HepG2 (cell line): ENCODE results near the gene ZC3H18. TPM values are rescaled to one million over a fixed set of nuclear protein-coding genes. Genes with fewer than 3 reads are reported as not detected.

Source experiments
- ATAC-seq: fragments of 200-7000 bp; cut with Tn5 transposase; 3 replicates; pipeline ENCODE4 v1.9.1; 2020; ENCODE audit warnings: mild to moderate bottlenecking, moderate library complexity
- BruUV-seq: library from RNA; stranded (reverse); fragments of 400-500 nt; replicated peaks from 2 replicates; lab custom pipeline; 2021; lab: Mats Ljungman, UMichigan
- CTCF ChIA-PET: fragments of 300-600 bp; formaldehyde crosslinking; extraction: SDS; loops from one replicate; lab custom pipeline; 2021; ENCODE audit warnings: low total read pairs, inconsistent platforms, low intra/inter-chr PET ratio; lab: Yijun Ruan, JAX
- POLR2A ChIA-PET: fragments of 350-600 bp; sonication (Branson Sonifier 250); formaldehyde crosslinking; loops from one replicate; lab custom pipeline; 2020; ENCODE audit warnings: antibody characterized with exemption, inconsistent platforms; lab: Yijun Ruan, JAX
- DNase-seq: peaks from one replicate; pipeline ENCODE4 v3.0.0-alpha.2; 2015; ENCODE audit warnings: low spot score
- FAIRE-seq: peaks from 3 replicates; lab custom pipeline; 2011; peaks lifted over from hg19 to GRCh38; lab: Jason Lieb, UNC
- H2AFZ ChIP-seq: one replicate; pipeline ENCODE4 v1.6.1; 2011; ENCODE audit warnings: low read length, inconsistent platforms
- H3K27ac ChIP-seq: fragments of 300-600 bp; 3 replicates; pipeline ENCODE4 v1.8.0; 2011; ENCODE audit warnings: mixed run types, mild to moderate bottlenecking, mixed read lengths, low read length, inconsistent platforms; ENCODE audit not compliant: insufficient read depth; ENCODE audit errors: extremely low read length
- H3K27me3 ChIP-seq, 2 experiments: fragments of 200-600 bp in 1 of 2; 2 replicates in 1 of 2; 3 replicates in 1 of 2; pipeline versions ENCODE4 v1.6.0 to v1.8.0; 2011; ENCODE audit warnings: low read length in 2 of 2, mild to moderate bottlenecking in 2 of 2, moderate library complexity in 2 of 2, inconsistent platforms in 1 of 2; ENCODE audit not compliant: insufficient read depth in 2 of 2, control insufficient read depth in 1 of 2
- H3K36me3 ChIP-seq, 2 experiments: fragments of 200-600 bp in 1 of 2; replicated peaks in 1 of 2; 2 replicates in 1 of 2; 3 replicates in 1 of 2; pipeline versions ENCODE4 v1.5.1 to v1.8.0; 2011; ENCODE audit warnings: low read length in 2 of 2, inconsistent platforms in 1 of 2; ENCODE audit not compliant: insufficient read depth in 2 of 2, control insufficient read depth in 1 of 2
- H3K4me1 ChIP-seq: 2 replicates; pipeline ENCODE4 v1.5.1; 2012; ENCODE audit warnings: low read length, inconsistent platforms; ENCODE audit not compliant: insufficient read depth
- H3K4me2 ChIP-seq: 2 replicates; pipeline ENCODE4 v1.6.0; 2011; ENCODE audit warnings: low read depth, low read length, inconsistent platforms
- H3K4me3 ChIP-seq, 3 experiments: fragments of 200-600 bp in 1 of 3; sonication (generic), shearing (Covaris generic) in 1 of 3; replicated peaks in 1 of 3; 2 replicates each; pipeline ENCODE4 v1.5.1; 2011 to 2016; ENCODE audit warnings: low read length in 3 of 3, inconsistent platforms in 2 of 3, low read depth in 2 of 3, mild to moderate bottlenecking in 2 of 3, control low read depth in 1 of 3, mixed read lengths in 1 of 3; ENCODE audit not compliant: insufficient read depth in 1 of 3
- H3K79me2 ChIP-seq: one replicate; pipeline ENCODE4 v1.6.1; 2011; ENCODE audit warnings: low read length, inconsistent platforms; ENCODE audit not compliant: insufficient read depth
- H3K9ac ChIP-seq: 2 replicates; pipeline ENCODE4 v1.6.0; 2011; ENCODE audit warnings: mild to moderate bottlenecking, low read depth, low read length, inconsistent platforms; ENCODE audit not compliant: insufficient read depth
- H3K9me3 ChIP-seq: 2 replicates; pipeline ENCODE4 v1.5.1; 2012; ENCODE audit warnings: mild to moderate bottlenecking, low read length
- H4K20me1 ChIP-seq: 2 replicates; pipeline ENCODE4 v1.6.0; 2011; ENCODE audit warnings: inconsistent platforms, mild to moderate bottlenecking, low read length, moderate library complexity; ENCODE audit not compliant: insufficient read depth
- CBX5 ChIP-seq: sonication (generic); formaldehyde crosslinking; IDR thresholded peaks from 2 replicates; pipeline ENCODE4 v1.4.0; 2020; ENCODE audit warnings: missing genetic modification reagents, borderline replicate concordance
- CEBPB ChIP-seq: IDR thresholded peaks from 2 replicates; pipeline ENCODE4 v1.6.1; 2011; ENCODE audit warnings: low read depth, low read length, improper control_type of control experiment, borderline replicate concordance
- NCOA5 ChIP-seq: sonication (generic); formaldehyde crosslinking; IDR thresholded peaks from 2 replicates; pipeline ENCODE4 v1.4.0; 2020; ENCODE audit warnings: missing genetic modification reagents
- RFX1 ChIP-seq: fragments of 450-650 bp; IDR thresholded peaks from 2 replicates; pipeline ENCODE4 v1.6.1; 2017
- TARDBP ChIP-seq: sonication (generic); formaldehyde crosslinking; IDR thresholded peaks from 2 replicates; pipeline ENCODE4 v1.8.0; 2022; ENCODE audit warnings: mild to moderate bottlenecking, missing genetic modification reagents
- ZKSCAN8 ChIP-seq: IDR thresholded peaks from 2 replicates; pipeline ENCODE4 v1.6.1; 2016; ENCODE audit warnings: borderline replicate concordance, missing genetic modification reagents, missing compliant biosample characterization
- ZNF253 ChIP-seq: sonication (generic); formaldehyde crosslinking; IDR thresholded peaks from 2 replicates; pipeline ENCODE4 v1.8.0; 2022; ENCODE audit warnings: mild to moderate bottlenecking, missing genetic modification reagents, borderline replicate concordance
- ZNF670 ChIP-seq: sonication (generic); formaldehyde crosslinking; IDR thresholded peaks from 2 replicates; pipeline ENCODE4 v1.8.0; 2022; ENCODE audit warnings: mild to moderate bottlenecking, missing genetic modification reagents, borderline replicate concordance
- ZXDC ChIP-seq: sonication (generic); formaldehyde crosslinking; IDR thresholded peaks from 2 replicates; pipeline ENCODE4 v1.5.0; 2020; ENCODE audit warnings: mild to moderate bottlenecking, missing genetic modification reagents
- WGBS: methylation state at CpG from one replicate; pipeline ENCODE4 v1.1.6; 2017; ENCODE audit warnings: low lambda C conversion rate; 5-methylcytosine and 5-hydroxymethylcytosine counted together
- in situ Hi-C: cut with HindIII; loops from 2 replicates; pipeline ENCODE4 v1.10.0; 2017; ENCODE audit warnings: low pct_unique_long_range_greater_than_20kb; ENCODE audit not compliant: extremely low pct_ligation_motif_present
- intact Hi-C: fragments of 100-400 bp; cut with micrococcal nuclease; formaldehyde crosslinking; loops from one replicate; pipeline ENCODE4 v1.10.0; 2022; ENCODE audit not compliant: unreplicated experiment
- polyA plus RNA-seq, 8 experiments: library from polyadenylated mRNA; depleted of rRNA in 3 of 8; stranded (reverse) in 7 of 8; unstranded in 1 of 8; fragments of >200 nt; fragmentation: Illumina TruSeq in 4 of 8; extraction: Trizol in 4 of 8; gene quantifications; 2 replicates each; pipeline versions ENCODE4 v1.2.1 to v1.2.3, GENCODE V29; 2011 to 2016; ENCODE audit warnings: low read depth in 4 of 8, missing spikeins in 1 of 8, mixed read lengths in 1 of 8; ENCODE audit not compliant: insufficient read depth in 1 of 8
- total RNA-seq, 5 experiments: library from RNA; depleted of rRNA; stranded (reverse); fragments of >200 nt; fragmentation: Illumina TruSeq; extraction: Trizol; gene quantifications; 2 replicates each; pipeline ENCODE4 v1.2.3, GENCODE V29; 2016; ENCODE audit warnings: low read depth in 1 of 5
- TF ChIP-seq, protein P1 (sequence below): sonication (generic); formaldehyde crosslinking; conservative IDR thresholded peaks from 2 replicates; pipeline ENCODE4 v1.4.0; 2020; ENCODE audit warnings: mild to moderate bottlenecking, missing genetic modification reagents, moderate library complexity

Gene ZC3H18
- total and polyA plus RNA-seq, 2 of the 13 experiments (the other 11 are each of a cell fraction or from before 2014, with no cell fraction given), result 11.2 to 27.4 TPM

GRCh38 chr16:88566158-88566557 lies 4.0 kb upstream of the ZC3H18 start:
- ChIA-PET CTCF (no interaction called here), POLR2A (no interaction called here)
- TF ChIP-seq RFX1 (peak; percentile 17; the same call in 1 of the 2 replicates), CBX5 (no peak)
- no TSS peak for BruUV-seq
- Histone ChIP-seq H3K4me3 (no peak overlapping the region), H2AFZ (no peak overlapping the region), H4K20me1 (peaks cover 6% of the 10 kb centered on the region), H3K79me2 (peaks cover 11% of the 10 kb centered on the region), H3K4me2 (no peak overlapping the region), H3K9me3 (no peaks in the 10 kb centered on the region), H3K27ac (no peak overlapping the region), H3K36me3 (no peaks in the 10 kb centered on the region), H3K27me3 (peaks cover 0 to 7% of the 10 kb centered on the region in 2 experiments; a peak in 2 of 5 replicates), H3K9ac (no peak overlapping the region), H3K4me1 (peaks cover 18% of the 10 kb centered on the region)
- in situ Hi-C loops (no loop called here), intact Hi-C loops (no loop called here)
- 51% methylated on average over 6 of the region's 6 CpGs for WGBS
- ATAC-seq (no peak), FAIRE-seq (no peak), DNase-seq (no peak)

DNA sequence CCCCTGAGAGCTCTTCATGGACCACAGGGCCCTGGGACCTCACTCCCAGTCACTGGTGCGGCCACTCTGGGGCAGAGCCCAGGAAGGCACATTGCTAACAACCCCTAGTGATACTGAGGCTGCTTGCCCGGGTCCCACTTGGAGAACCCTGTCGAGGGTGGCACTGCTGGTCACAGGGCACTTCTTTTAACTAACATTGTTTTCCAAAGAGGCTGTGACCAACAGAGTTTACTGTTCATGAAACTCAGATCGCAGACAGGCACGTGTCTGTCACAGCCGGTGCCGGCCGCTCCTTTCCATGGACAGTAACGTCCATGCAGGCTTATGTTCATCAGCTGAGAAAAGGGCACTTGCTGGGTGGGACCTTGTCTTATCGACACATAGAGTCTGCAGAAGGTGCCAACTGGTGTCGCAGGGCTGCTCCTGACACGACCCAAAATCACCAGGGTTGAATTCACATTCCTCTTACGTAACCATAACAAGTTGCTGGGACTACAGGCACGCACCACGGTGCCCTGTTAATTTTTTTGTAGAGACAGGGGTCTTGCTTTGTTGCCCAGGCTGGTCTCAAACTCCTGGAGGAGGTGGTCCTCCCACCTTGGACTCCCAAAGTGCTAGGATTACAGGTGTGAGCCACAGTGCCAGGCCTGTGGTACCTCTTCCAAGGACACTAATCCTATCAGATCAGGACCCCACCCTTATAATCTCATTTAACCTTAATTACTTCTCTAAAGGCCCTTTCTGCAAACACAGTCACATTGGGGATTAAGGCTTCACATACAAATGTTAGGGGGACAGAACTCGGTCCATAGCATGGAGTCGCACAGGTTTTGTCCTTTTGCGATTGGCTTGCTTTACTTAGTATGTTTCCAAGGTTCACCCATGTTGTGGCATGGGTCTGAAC lies 1.2 kb upstream of the ZC3H18 start:
- Histone ChIP-seq H3K4me2 (peak overlapping the region; percentile 98), H3K9ac (peak overlapping the region; percentile 89), H3K4me1 (peaks cover 28% of the 10 kb centered on the region), H2AFZ (no peak overlapping the region), H3K79me2 (peaks cover 39% of the 10 kb centered on the region), H3K4me3 (peak overlapping the region; percentile 89 to 100 (median 92)), H3K27ac (peak overlapping the region; percentile 53), H3K36me3 (peaks cover 2 to 25% of the 10 kb centered on the region in 2 experiments), H3K9me3 (no peaks in the 10 kb centered on the region), H4K20me1 (peaks cover 16% of the 10 kb centered on the region), H3K27me3 (no peaks in the 10 kb centered on the region; a peak in 2 of 5 replicates)
- DNase-seq (no peak), FAIRE-seq (peak; percentile 57), ATAC-seq (peak; percentile 45)
- ChIA-PET POLR2A (interaction anchor here (1.4 kb wide), 1 partner anchor 60 kb away, joined by 7 read pairs; no protein-coding TSS in a partner anchor), CTCF (no interaction called here)
- no TSS peak for BruUV-seq
- in situ Hi-C loops, result no loop called here
- intact Hi-C loops, result no loop called here
- WGBS, result 81% methylated on average over 17 of the region's 18 CpGs
- TF ChIP-seq ZNF253 (CRISPR knock-in tag) (peak; percentile 56; the same call in 1 of the 2 replicates), ZNF670 (CRISPR knock-in tag) (peak; percentile 32; the same call in 1 of the 2 replicates), ZXDC (CRISPR knock-in tag) (0 out of 2 replicates have a peak, but pooled peaks have one; percentile 14), CEBPB (0 out of 2 replicates have a peak, but pooled peaks have one; percentile 2), ZKSCAN8 (0 out of 2 replicates have a peak, but pooled peaks have one; percentile 2), TARDBP (0 out of 2 replicates have a peak, but pooled peaks have one; percentile 33), NCOA5 (CRISPR knock-in tag) (no peak)
- TF ChIP-seq, protein P1, sequence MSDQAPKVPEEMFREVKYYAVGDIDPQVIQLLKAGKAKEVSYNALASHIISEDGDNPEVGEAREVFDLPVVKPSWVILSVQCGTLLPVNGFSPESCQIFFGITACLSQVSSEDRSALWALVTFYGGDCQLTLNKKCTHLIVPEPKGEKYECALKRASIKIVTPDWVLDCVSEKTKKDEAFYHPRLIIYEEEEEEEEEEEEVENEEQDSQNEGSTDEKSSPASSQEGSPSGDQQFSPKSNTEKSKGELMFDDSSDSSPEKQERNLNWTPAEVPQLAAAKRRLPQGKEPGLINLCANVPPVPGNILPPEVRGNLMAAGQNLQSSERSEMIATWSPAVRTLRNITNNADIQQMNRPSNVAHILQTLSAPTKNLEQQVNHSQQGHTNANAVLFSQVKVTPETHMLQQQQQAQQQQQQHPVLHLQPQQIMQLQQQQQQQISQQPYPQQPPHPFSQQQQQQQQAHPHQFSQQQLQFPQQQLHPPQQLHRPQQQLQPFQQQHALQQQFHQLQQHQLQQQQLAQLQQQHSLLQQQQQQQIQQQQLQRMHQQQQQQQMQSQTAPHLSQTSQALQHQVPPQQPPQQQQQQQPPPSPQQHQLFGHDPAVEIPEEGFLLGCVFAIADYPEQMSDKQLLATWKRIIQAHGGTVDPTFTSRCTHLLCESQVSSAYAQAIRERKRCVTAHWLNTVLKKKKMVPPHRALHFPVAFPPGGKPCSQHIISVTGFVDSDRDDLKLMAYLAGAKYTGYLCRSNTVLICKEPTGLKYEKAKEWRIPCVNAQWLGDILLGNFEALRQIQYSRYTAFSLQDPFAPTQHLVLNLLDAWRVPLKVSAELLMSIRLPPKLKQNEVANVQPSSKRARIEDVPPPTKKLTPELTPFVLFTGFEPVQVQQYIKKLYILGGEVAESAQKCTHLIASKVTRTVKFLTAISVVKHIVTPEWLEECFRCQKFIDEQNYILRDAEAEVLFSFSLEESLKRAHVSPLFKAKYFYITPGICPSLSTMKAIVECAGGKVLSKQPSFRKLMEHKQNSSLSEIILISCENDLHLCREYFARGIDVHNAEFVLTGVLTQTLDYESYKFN (CRISPR knock-in tag), result 0 out of 2 replicates have a peak, but pooled peaks have one; percentile 3
